IMR-90 (cell line): Measurements from ENCODE around the gene ACTA2. TPM values are rescaled to one million over a fixed set of nuclear protein-coding genes. Genes with fewer than 3 reads are reported as not detected.

Source experiments
- ATAC-seq: fragments of 200-7000 bp; cut with Tn5 transposase; 2 replicates; pipeline ENCODE4 v1.9.1; 2020; ENCODE audit warnings: low read depth, mild to moderate bottlenecking, moderate library complexity
- BruUV-seq: library from RNA; stranded (reverse); fragments of 400-500 nt; replicated peaks from 2 replicates; lab custom pipeline; 2021; lab: Mats Ljungman, UMichigan
- CTCF ChIA-PET: fragments of 300-600 bp; formaldehyde crosslinking; extraction: SDS; loops from one replicate; lab custom pipeline; 2021; ENCODE audit warnings: antibody characterized with exemption; lab: Yijun Ruan, JAX
- POLR2A ChIA-PET: fragments of 300-600 bp; sonication (Branson Sonifier 250); formaldehyde crosslinking; loops from one replicate; lab custom pipeline; 2022; ENCODE audit warnings: antibody characterized with exemption; ENCODE audit not compliant: unreplicated experiment; lab: Charles Lee
- DNase-seq: peaks from one replicate; pipeline ENCODE4 v3.0.0; 2013
- H2AFZ ChIP-seq: replicated peaks from 2 replicates; pipeline ENCODE3; 2013; ENCODE audit warnings: low read length, mild to moderate bottlenecking; ENCODE audit not compliant: poor library complexity
- H2AK5ac ChIP-seq: 2 replicates; pipeline ENCODE4 v1.6.1; 2013; ENCODE audit warnings: low read depth, low read length, inconsistent platforms
- H2AK9ac ChIP-seq: replicated peaks from 2 replicates; pipeline ENCODE3; 2013; ENCODE audit warnings: mild to moderate bottlenecking, low read depth, low read length, moderate library complexity; ENCODE audit not compliant: poor library complexity
- H2BK120ac ChIP-seq: 2 replicates; pipeline ENCODE4 v1.6.1; 2013; ENCODE audit warnings: low read depth, low read length, inconsistent platforms
- H2BK15ac ChIP-seq: 3 replicates; pipeline ENCODE4 v1.6.1; 2013; ENCODE audit warnings: low read depth, low read length, inconsistent platforms
- H2BK20ac ChIP-seq: 2 replicates; pipeline ENCODE4 v1.6.1; 2013; ENCODE audit warnings: low read depth, mild to moderate bottlenecking, inconsistent platforms, low read length, moderate library complexity
- H2BK5ac ChIP-seq: 2 replicates; pipeline ENCODE4 v1.6.1; 2013; ENCODE audit warnings: mild to moderate bottlenecking, low read depth, low read length, inconsistent platforms; ENCODE audit not compliant: poor library complexity, severe bottlenecking
- H3K14ac ChIP-seq: replicated peaks from 2 replicates; pipeline ENCODE4 v1.6.1; 2013; ENCODE audit warnings: low read depth, low read length, inconsistent platforms
- H3K18ac ChIP-seq: 2 replicates; pipeline ENCODE4 v1.6.1; 2013; ENCODE audit warnings: low read depth, low read length, control low read depth
- H3K23ac ChIP-seq: 2 replicates; pipeline ENCODE4 v1.6.1; 2013; ENCODE audit warnings: low read depth, low read length, inconsistent platforms
- H3K27ac ChIP-seq: 2 replicates; pipeline ENCODE4 v1.5.1; 2013; ENCODE audit warnings: mild to moderate bottlenecking, control low read depth, low read length; ENCODE audit not compliant: insufficient read depth
- H3K27me3 ChIP-seq: 2 replicates; pipeline ENCODE4 v1.6.1; 2013; ENCODE audit warnings: low read length; ENCODE audit not compliant: control insufficient read depth, insufficient read depth
- H3K36me3 ChIP-seq: 2 replicates; pipeline ENCODE4 v1.6.1; 2013; ENCODE audit warnings: low read length, mixed read lengths; ENCODE audit not compliant: control insufficient read depth, insufficient read depth
- H3K4ac ChIP-seq: 2 replicates; pipeline ENCODE4 v1.6.1; 2013; ENCODE audit warnings: low read depth, low read length, inconsistent platforms
- H3K4me1 ChIP-seq: 2 replicates; pipeline ENCODE4 v1.6.1; 2013; ENCODE audit warnings: low read length, mixed read lengths; ENCODE audit not compliant: control insufficient read depth, insufficient read depth
- H3K4me2 ChIP-seq: 2 replicates; pipeline ENCODE4 v1.6.1; 2013; ENCODE audit warnings: low read depth, mild to moderate bottlenecking, control low read depth, low read length, moderate library complexity
- H3K4me3 ChIP-seq: 2 replicates; pipeline ENCODE4 v1.5.1; 2013; ENCODE audit warnings: low read depth, mild to moderate bottlenecking, control low read depth, low read length, moderate library complexity; ENCODE audit not compliant: insufficient read depth
- H3K56ac ChIP-seq: 2 replicates; pipeline ENCODE4 v1.6.1; 2013; ENCODE audit warnings: low read length, inconsistent platforms; ENCODE audit not compliant: insufficient read depth; ENCODE audit errors: extremely low read depth
- H3K79me1 ChIP-seq, 2 experiments: 2 replicates each; pipeline ENCODE4 v1.6.1; 2013; ENCODE audit warnings: low read length in 2 of 2, inconsistent platforms in 1 of 2, low read depth in 1 of 2
- H3K9ac ChIP-seq: 2 replicates; pipeline ENCODE4 v1.6.1; 2013; ENCODE audit warnings: low read depth, low read length, control low read depth
- H3K9me1 ChIP-seq: 2 replicates; pipeline ENCODE4 v1.6.1; 2013; ENCODE audit warnings: low read length, inconsistent platforms; ENCODE audit not compliant: insufficient read depth
- H3K9me3 ChIP-seq: 2 replicates; pipeline ENCODE4 v1.6.1; 2013; ENCODE audit warnings: low read length; ENCODE audit not compliant: control insufficient read depth, insufficient read depth
- H4K20me1 ChIP-seq: 2 replicates; pipeline ENCODE4 v1.6.1; 2013; ENCODE audit warnings: low read length, inconsistent platforms; ENCODE audit not compliant: insufficient read depth
- H4K5ac ChIP-seq: 2 replicates; pipeline ENCODE4 v1.6.1; 2013; ENCODE audit warnings: mild to moderate bottlenecking, low read depth, low read length, control low read depth
- H4K8ac ChIP-seq, 2 experiments: 2 replicates each; pipeline ENCODE4 v1.6.1; 2013; ENCODE audit warnings: low read depth in 2 of 2, low read length in 2 of 2, control low read depth in 1 of 2, inconsistent platforms in 1 of 2
- H4K91ac ChIP-seq: 2 replicates; pipeline ENCODE4 v1.6.1; 2013; ENCODE audit warnings: low read depth, low read length, inconsistent platforms; ENCODE audit not compliant: insufficient read depth
- BHLHE40 ChIP-seq: fragments of 150-350 bp; IDR thresholded peaks from 2 replicates; pipeline ENCODE4 v1.6.1; 2016; ENCODE audit warnings: mild to moderate bottlenecking, low read depth, low read length
- CEBPB ChIP-seq: IDR thresholded peaks from 2 replicates; pipeline ENCODE4 v1.6.1; 2012; ENCODE audit warnings: low read depth, low read length, improper control_type of control experiment
- CHD1 ChIP-seq: IDR thresholded peaks from 2 replicates; pipeline ENCODE4 v1.6.1; 2012; ENCODE audit warnings: low read depth, low read length, improper control_type of control experiment
- CTCF ChIP-seq: conservative IDR thresholded peaks from 2 replicates; pipeline ENCODE4 v1.5.1; 2012; ENCODE audit warnings: mild to moderate bottlenecking, low read depth, low read length, improper control_type of control experiment
- MAFK ChIP-seq: IDR thresholded peaks from 2 replicates; pipeline ENCODE4 v1.6.1; 2012; ENCODE audit warnings: low read depth, low read length, improper control_type of control experiment
- MAZ ChIP-seq: IDR thresholded peaks from 2 replicates; pipeline ENCODE4 v1.6.1; 2012; ENCODE audit warnings: low read depth, mild to moderate bottlenecking, low read length, improper control_type of control experiment, moderate library complexity, borderline replicate concordance
- MXI1 ChIP-seq: IDR thresholded peaks from 2 replicates; pipeline ENCODE4 v1.6.1; 2012; ENCODE audit warnings: low read depth, mild to moderate bottlenecking, low read length, moderate library complexity, borderline replicate concordance
- NFE2L2 ChIP-seq: fragments of 150-350 bp; IDR thresholded peaks from 2 replicates; pipeline ENCODE4 v1.6.1; 2016; ENCODE audit warnings: low read depth, mild to moderate bottlenecking, low read length
- POLR2A ChIP-seq: IDR thresholded peaks from 2 replicates; pipeline ENCODE4 v1.6.1; 2012; ENCODE audit warnings: mild to moderate bottlenecking, low read depth, low read length
- RCOR1 ChIP-seq: IDR thresholded peaks from 2 replicates; pipeline ENCODE4 v1.6.1; 2012; ENCODE audit warnings: mild to moderate bottlenecking, low read length, improper control_type of control experiment; ENCODE audit not compliant: insufficient replicate concordance
- RFX5 ChIP-seq: IDR thresholded peaks from 2 replicates; pipeline ENCODE4 v1.8.0; 2012; ENCODE audit warnings: low read depth, mild to moderate bottlenecking, low read length, moderate library complexity
- SMC3 ChIP-seq: fragments of 150-350 bp; IDR thresholded peaks from 2 replicates; pipeline ENCODE4 v1.6.1; 2016; ENCODE audit warnings: low read depth, mild to moderate bottlenecking, antibody characterized with exemption, low read length, moderate library complexity
- WGBS, 2 experiments: methylation state at CpG; one replicate each; pipeline versions ENCODE4 v1.1.5 to v1.1.7; 2013; ENCODE audit warnings: missing lambda C conversion rate in 2 of 2; ENCODE audit not compliant: insufficient read length in 1 of 2; ENCODE audit errors: extremely low coverage in 2 of 2; 5-methylcytosine and 5-hydroxymethylcytosine counted together
- dilution Hi-C: fragments of 300-500 bp; cut with HindIII; formaldehyde crosslinking; loops from one replicate; pipeline ENCODE4 v1.14.3; 2018; ENCODE audit warnings: low sequenced_read_pairs; ENCODE audit not compliant: unreplicated experiment
- in situ Hi-C: fragments of 300-500 bp; cut with MboI; formaldehyde crosslinking; loops from 3 replicates; pipeline ENCODE4 v1.14.3; 2019; ENCODE audit warnings: low sequenced_read_pairs, inconsistent platforms, mixed read lengths
- intact Hi-C: fragments of 100-400 bp; cut with micrococcal nuclease; formaldehyde crosslinking; loops from 2 replicates; pipeline ENCODE4 v1.10.0; 2022
- polyA plus RNA-seq, 3 experiments: library from polyadenylated mRNA; depleted of rRNA; stranded (reverse); fragments of >200 nt; gene quantifications; 2 replicates each; pipeline ENCODE4 v1.2.3, GENCODE V29; 2012; ENCODE audit warnings: low replicate concordance in 1 of 3
- total RNA-seq: library from RNA; depleted of rRNA; stranded (reverse); fragments of >200 nt; gene quantifications from 2 replicates; pipeline ENCODE4 v1.2.3, GENCODE V29; 2012

The ACTA2 gene
- total and polyA plus RNA-seq, 2 of the 4 experiments (the other 2 are of a cell fraction), result 978 to 1,235 TPM

GRCh38 chr10:88931548-88931947, 21.0 kb downstream of the ACTA2 start:
- Histone ChIP-seq H3K9ac (no peak overlapping the region), H3K27me3 (no peaks in the 10 kb centered on the region), H3K9me1 (peaks cover 7% of the 10 kb centered on the region), H3K18ac (peak overlapping the region; percentile 16; the same call in 1 of the 2 replicates), H4K20me1 (peaks cover 20% of the 10 kb centered on the region; the same call in 1 of the 2 replicates), H3K4me2 (no peak overlapping the region), H2AK9ac (no peak overlapping the region), H3K4ac (peak overlapping the region; percentile 80; the same call in 1 of the 2 replicates), H2AFZ (no peak overlapping the region), H3K79me1 (peaks cover 0 to 31% of the 10 kb centered on the region in 2 experiments; a peak in 2 of 4 replicates), H4K8ac (peak overlapping the region; percentile 1 to 54; a peak in 1 of 4 replicates), H2BK5ac (peak overlapping the region; percentile 11), H3K9me3 (no peaks in the 10 kb centered on the region), H3K36me3 (peaks cover 18% of the 10 kb centered on the region), H3K56ac (no peak overlapping the region), H3K14ac (peak overlapping the region; percentile 69), H2AK5ac (peak overlapping the region; percentile 67), H3K4me3 (no peak overlapping the region), H4K5ac (no peak overlapping the region; the same call in 1 of the 2 replicates), H3K23ac (peak overlapping the region; percentile 64; the same call in 1 of the 2 replicates), H3K27ac (peak overlapping the region; percentile 19; the same call in 1 of the 2 replicates), H2BK20ac (peak overlapping the region; percentile 50; the same call in 1 of the 2 replicates), H3K4me1 (peaks cover 9% of the 10 kb centered on the region), H4K91ac (peak overlapping the region; percentile 21), H2BK120ac (peak overlapping the region; percentile 62; the same call in 1 of the 2 replicates), H2BK15ac (no peak overlapping the region)
- POLR2A ChIA-PET, result interaction anchor here (0.6 to 1.5 kb wide), 4 partner anchors 10 to 89 kb away, joined by 3 to 19 read pairs (median 8); no protein-coding TSS in a partner anchor
- no TSS peak for BruUV-seq
- no peak for ATAC-seq
- CTCF ChIA-PET, result interaction anchor here (0.6 to 2.9 kb wide), 5 partner anchors 95 to 379 kb away, joined by 4 to 36 read pairs (median 5); no protein-coding TSS in a partner anchor
- intact Hi-C loops, result loop anchor here (5.0 kb wide), 1 partner anchor 364 kb away; no protein-coding TSS in a partner anchor
- in situ Hi-C loops, result no loop called here
- dilution Hi-C loops, result no loop called here
- TF ChIP-seq NFE2L2 (no peak), SMC3 (no peak), POLR2A (no peak), RCOR1 (no peak), BHLHE40 (no peak), RFX5 (no peak), CHD1 (no peak), MXI1 (no peak), CTCF (no peak), MAZ (no peak), MAFK (no peak), CEBPB (no peak)
- WGBS, 2 experiments, result no CpG with 5 or more reads among the region's 1 CpG
- DNase-seq, result peak; percentile 25
